ENCODE data around the gene YIF1A. TPM values are rescaled to one million over a fixed set of nuclear protein-coding genes. Genes with fewer than 3 reads are reported as not detected.

Gene YIF1A
- total RNA-seq, 1 donor, result 182 TPM

DNA sequence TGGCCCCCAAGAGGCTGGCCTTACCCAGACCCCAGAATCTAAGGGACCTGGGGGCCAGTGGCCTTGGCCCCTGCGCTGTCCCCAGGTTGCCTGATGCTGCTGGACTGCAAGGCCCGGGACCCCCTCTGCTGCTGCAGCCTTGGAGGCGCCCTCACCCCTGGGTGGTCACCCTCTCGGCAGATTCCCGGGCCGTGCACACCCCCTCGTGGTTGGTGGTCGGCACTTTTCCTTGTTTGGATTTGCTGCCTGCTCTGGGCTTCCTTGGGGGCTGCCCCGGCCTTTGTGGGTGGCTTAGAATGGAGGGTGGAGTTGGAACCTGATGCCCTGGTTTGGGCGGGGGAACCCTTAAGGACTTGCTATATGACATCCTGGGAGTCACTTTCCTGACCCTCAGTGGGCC, 42.0 kb upstream of the YIF1A start:
- TF ChIP-seq, protein P1, sequence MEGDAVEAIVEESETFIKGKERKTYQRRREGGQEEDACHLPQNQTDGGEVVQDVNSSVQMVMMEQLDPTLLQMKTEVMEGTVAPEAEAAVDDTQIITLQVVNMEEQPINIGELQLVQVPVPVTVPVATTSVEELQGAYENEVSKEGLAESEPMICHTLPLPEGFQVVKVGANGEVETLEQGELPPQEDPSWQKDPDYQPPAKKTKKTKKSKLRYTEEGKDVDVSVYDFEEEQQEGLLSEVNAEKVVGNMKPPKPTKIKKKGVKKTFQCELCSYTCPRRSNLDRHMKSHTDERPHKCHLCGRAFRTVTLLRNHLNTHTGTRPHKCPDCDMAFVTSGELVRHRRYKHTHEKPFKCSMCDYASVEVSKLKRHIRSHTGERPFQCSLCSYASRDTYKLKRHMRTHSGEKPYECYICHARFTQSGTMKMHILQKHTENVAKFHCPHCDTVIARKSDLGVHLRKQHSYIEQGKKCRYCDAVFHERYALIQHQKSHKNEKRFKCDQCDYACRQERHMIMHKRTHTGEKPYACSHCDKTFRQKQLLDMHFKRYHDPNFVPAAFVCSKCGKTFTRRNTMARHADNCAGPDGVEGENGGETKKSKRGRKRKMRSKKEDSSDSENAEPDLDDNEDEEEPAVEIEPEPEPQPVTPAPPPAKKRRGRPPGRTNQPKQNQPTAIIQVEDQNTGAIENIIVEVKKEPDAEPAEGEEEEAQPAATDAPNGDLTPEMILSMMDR (IDR thresholded peaks at IDR 0.05; ENCODE audit: extremely low read depth, low read depth, low read length), result no peak
- Histone ChIP-seq H2AFZ (ENCODE audit: low read length) (no peak overlapping the region), H3K4me2 (ENCODE audit: insufficient read depth, low read length) (no peak overlapping the region), H3K4me3 (ENCODE audit: insufficient read depth, low read length) (no peak overlapping the region), H3K27me3 (ENCODE audit: insufficient read depth, low read length) (no peaks in the 10 kb centered on the region), H4K20me1 (ENCODE audit: insufficient read depth, low read length) (peaks cover 32% of the 10 kb centered on the region), H3K9me3 (ENCODE audit: low read depth, low read length) (no peaks in the 10 kb centered on the region), H3K79me2 (ENCODE audit: insufficient read depth, low read length) (peaks cover 36% of the 10 kb centered on the region), H3K27ac (ENCODE audit: low read depth, low read length) (no peak overlapping the region), H3K36me3 (ENCODE audit: insufficient read depth, low read length) (peaks cover 30% of the 10 kb centered on the region), H3K4me1 (ENCODE audit: insufficient read depth, low read length) (peaks cover 40% of the 10 kb centered on the region)
- DNase-seq (ENCODE audit: insufficient read length, low spot score, missing footprints), result no peak

DNA sequence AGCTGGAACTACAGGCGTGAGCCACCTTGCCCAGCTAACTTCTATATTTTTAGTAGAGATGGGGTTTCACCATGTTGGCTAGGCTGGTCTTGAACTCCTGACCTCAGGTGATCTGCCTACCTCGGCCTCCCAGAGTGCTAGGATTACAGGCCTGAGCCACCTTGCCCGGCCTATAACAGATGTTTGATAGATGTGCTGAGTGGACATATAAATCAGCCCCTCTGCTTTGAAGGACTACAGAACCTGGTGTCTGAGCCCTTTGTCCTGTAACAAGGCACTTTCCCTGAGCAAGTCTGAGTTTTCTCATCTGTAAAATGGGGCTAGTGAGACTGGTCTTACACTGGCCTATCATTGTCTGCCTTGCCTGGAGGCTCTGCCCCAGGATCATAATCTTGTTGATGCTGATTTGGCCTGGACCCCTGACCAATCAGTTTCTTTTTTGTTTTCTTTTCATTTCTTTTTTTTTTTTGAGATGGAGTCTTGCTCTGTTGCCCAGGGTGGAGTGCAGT, 40.3 kb upstream of the YIF1A start:
- Histone ChIP-seq H3K4me1 (ENCODE audit: insufficient read depth, low read length) (peaks cover 49% of the 10 kb centered on the region), H2AFZ (ENCODE audit: low read length) (no peak overlapping the region)
- TF ChIP-seq, protein P1 (IDR thresholded peaks at IDR 0.05; ENCODE audit: extremely low read depth, low read depth, low read length), result no peak

GRCh38 chr11:66328302-66329144, 39.6 kb upstream of the YIF1A start:
- TF ChIP-seq, protein P1 (IDR thresholded peaks at IDR 0.05; ENCODE audit: extremely low read depth, low read depth, low read length), result peak; percentile 94
- H3K4me2 ChIP-seq (ENCODE audit: insufficient read depth, low read length), result peak overlapping the region; percentile 62

More for the DNA sequence above, 40.3 kb upstream of the YIF1A start:
- DNase-seq (ENCODE audit: insufficient read length, low spot score, missing footprints), result peak; percentile 38
- no peaks in the 10 kb centered on the region for H3K9me3 ChIP-seq (ENCODE audit: low read depth, low read length)
- H4K20me1 ChIP-seq (ENCODE audit: insufficient read depth, low read length), result peaks cover 19% of the 10 kb centered on the region
- H3K27ac ChIP-seq (ENCODE audit: low read depth, low read length), result no peak overlapping the region
- no peak overlapping the region for H3K4me3 ChIP-seq (ENCODE audit: insufficient read depth, low read length)
- peaks cover 20% of the 10 kb centered on the region for H3K79me2 ChIP-seq (ENCODE audit: insufficient read depth, low read length)
- no peaks in the 10 kb centered on the region for H3K27me3 ChIP-seq (ENCODE audit: insufficient read depth, low read length)
- H3K4me2 ChIP-seq (ENCODE audit: insufficient read depth, low read length), result no peak overlapping the region
- peaks cover 30% of the 10 kb centered on the region for H3K36me3 ChIP-seq (ENCODE audit: insufficient read depth, low read length)

GRCh38 chr11:66328031-66328301, 39.0 kb upstream of the YIF1A start:
- peak; percentile 79 for DNase-seq (ENCODE audit: insufficient read length, low spot score, missing footprints)
- peaks cover 8% of the 10 kb centered on the region for H3K79me2 ChIP-seq (ENCODE audit: insufficient read depth, low read length)
- peak overlapping the region; percentile 77 for H3K27ac ChIP-seq (ENCODE audit: low read depth, low read length)
- H4K20me1 ChIP-seq (ENCODE audit: insufficient read depth, low read length), result peaks cover 10% of the 10 kb centered on the region
- H3K4me3 ChIP-seq (ENCODE audit: insufficient read depth, low read length), result no peak overlapping the region
- H3K9me3 ChIP-seq (ENCODE audit: low read depth, low read length), result no peaks in the 10 kb centered on the region
- peaks cover 53% of the 10 kb centered on the region for H3K4me1 ChIP-seq (ENCODE audit: insufficient read depth, low read length)
- TF ChIP-seq, protein P1 (IDR thresholded peaks at IDR 0.05; ENCODE audit: extremely low read depth, low read depth, low read length), result no peak
- H3K27me3 ChIP-seq (ENCODE audit: insufficient read depth, low read length), result no peaks in the 10 kb centered on the region
- peaks cover 19% of the 10 kb centered on the region for H3K36me3 ChIP-seq (ENCODE audit: insufficient read depth, low read length)
- H3K4me2 ChIP-seq (ENCODE audit: insufficient read depth, low read length), result peak overlapping the region; percentile 62
- H2AFZ ChIP-seq (ENCODE audit: low read length), result no peak overlapping the region

More at GRCh38 chr11:66328302-66329144, 39.6 kb upstream of the YIF1A start:
- Histone ChIP-seq H2AFZ (ENCODE audit: low read length) (peak overlapping the region; percentile 49), H4K20me1 (ENCODE audit: insufficient read depth, low read length) (peaks cover 15% of the 10 kb centered on the region), H3K9me3 (ENCODE audit: low read depth, low read length) (no peaks in the 10 kb centered on the region), H3K36me3 (ENCODE audit: insufficient read depth, low read length) (peaks cover 25% of the 10 kb centered on the region), H3K27ac (ENCODE audit: low read depth, low read length) (peak overlapping the region; percentile 77), H3K27me3 (ENCODE audit: insufficient read depth, low read length) (no peaks in the 10 kb centered on the region), H3K4me1 (ENCODE audit: insufficient read depth, low read length) (peaks cover 51% of the 10 kb centered on the region), H3K79me2 (ENCODE audit: insufficient read depth, low read length) (peaks cover 13% of the 10 kb centered on the region), H3K4me3 (ENCODE audit: insufficient read depth, low read length) (no peak overlapping the region)
- peak; percentile 97 for DNase-seq (ENCODE audit: insufficient read length, low spot score, missing footprints)
